SK-N-DZ (cell line): ENCODE measurements around the gene TTLL7.

Experiments
- DNase-seq: peaks from one replicate; pipeline ENCODE4 v3.0.0-alpha.2; 2015; ENCODE audit warnings: low spot score

TTLL7 gene

GRCh38 chr1:83882906-83883305 is 116.0 kb downstream of the TTLL7 start:
- DNase-seq, result peak; percentile 47

GRCh38 chr1:83872515-83872914 is 126.4 kb downstream of the TTLL7 start:
- DNase-seq, result no peak

GRCh38 chr1:83864991-83865390 is 133.9 kb downstream of the TTLL7 start:
- no peak for DNase-seq

GRCh38 chr1:83860490-83861221 is 138.3 kb downstream of the TTLL7 start:
- no peak for DNase-seq

- no peak for DNase-seq
These were observed 141.2 kb downstream of the TTLL7 start for GRCh38 chr1:83857716-83858115.

GRCh38 chr1:83857103-83857502 is 141.8 kb downstream of the TTLL7 start:
- peak; percentile 61 for DNase-seq

- no peak for DNase-seq
These were observed 142.6 kb downstream of the TTLL7 start for GRCh38 chr1:83856381-83856780.

GRCh38 chr1:83854456-83854855 is 144.5 kb downstream of the TTLL7 start:
- DNase-seq, result no peak

- no peak for DNase-seq
These were observed 148.1 kb downstream of the TTLL7 start for GRCh38 chr1:83850834-83851233.

GRCh38 chr1:83849191-83850061 is 149.5 kb downstream of the TTLL7 start:
- DNase-seq, result no peak

GRCh38 chr1:83846138-83846537 is 152.8 kb downstream of the TTLL7 start:
- no peak for DNase-seq

GRCh38 chr1:83845437-83846071 is 153.4 kb downstream of the TTLL7 start:
- no peak for DNase-seq

GRCh38 chr1:83844546-83844945 is 154.4 kb downstream of the TTLL7 start:
- no peak for DNase-seq

GRCh38 chr1:83839566-83840173 is 159.3 kb downstream of the TTLL7 start:
- no peak for DNase-seq

- no peak for DNase-seq
These were observed 160.4 kb downstream of the TTLL7 start for GRCh38 chr1:83838573-83838972.

- DNase-seq, result no peak
These were observed 162.4 kb downstream of the TTLL7 start for GRCh38 chr1:83836543-83836942.

GRCh38 chr1:83834621-83835264 is 164.2 kb downstream of the TTLL7 start:
- DNase-seq, result no peak

- DNase-seq, result no peak
These were observed 166.7 kb downstream of the TTLL7 start for GRCh38 chr1:83832194-83832593.

- DNase-seq, result no peak
These were observed 169.8 kb downstream of the TTLL7 start for GRCh38 chr1:83829106-83829505.

- DNase-seq, result no peak
These were observed 170.5 kb downstream of the TTLL7 start for GRCh38 chr1:83828456-83828855.

- no peak for DNase-seq
These were observed 171.2 kb downstream of the TTLL7 start for GRCh38 chr1:83827741-83828140.
